Lower lobe of right lung (tissue), 2 donors: ENCODE data around the gene GM2A. TPM values are rescaled to one million over a fixed set of nuclear protein-coding genes. Genes with fewer than 3 reads are reported as not detected.

Source experiments
- ATAC-seq, 2 donors: fragments of 200-7000 bp; cut with Tn5 transposase; one replicate each; pipeline ENCODE4 v1.9.1; 2020 to 2022; ENCODE audit warnings: mild to moderate bottlenecking in 2 of 2, moderate library complexity in 2 of 2
- DNase-seq: peaks from one replicate; pipeline ENCODE4 v3.0.0-alpha.2; 2020
- H3K27ac ChIP-seq: fragments of 200-600 bp; one replicate; pipeline ENCODE4 v1.8.0; 2022
- H3K27me3 ChIP-seq: fragments of 200-600 bp; one replicate; pipeline ENCODE4 v1.8.0; 2022; ENCODE audit warnings: low read depth
- H3K36me3 ChIP-seq: fragments of 200-600 bp; one replicate; pipeline ENCODE4 v1.8.0; 2022; ENCODE audit warnings: mild to moderate bottlenecking
- H3K4me1 ChIP-seq: fragments of 200-600 bp; one replicate; pipeline ENCODE4 v1.8.0; 2022
- H3K4me3 ChIP-seq: fragments of 200-600 bp; one replicate; pipeline ENCODE4 v1.8.0; 2022; ENCODE audit warnings: mild to moderate bottlenecking
- H3K9me3 ChIP-seq: fragments of 200-600 bp; one replicate; pipeline ENCODE4 v1.8.0; 2022
- CTCF ChIP-seq: fragments of 200-600 bp; IDR thresholded peaks from one replicate; pipeline ENCODE4 v1.8.0; 2022; ENCODE audit warnings: antibody characterized with exemption, mild to moderate bottlenecking
- intact Hi-C: fragments of 100-400 bp; cut with DNase I; formaldehyde crosslinking; loops from one replicate; pipeline ENCODE4 v1.11.0; 2022
- total RNA-seq: library from RNA; stranded (reverse); fragmentation: NEBNext Ultra II Directional; extraction: Animal tissue kit (Norgen Biotek cat#: 25700); gene quantifications from one replicate; pipeline ENCODE4 v1.2.1, GENCODE V29; 2021
- donor health status: DM: no; HTN: yes; CAD: no; lungs with severe emphysema.

The GM2A gene
- total RNA-seq, 1 donor from 2014 or later, result 129 TPM

DNA sequence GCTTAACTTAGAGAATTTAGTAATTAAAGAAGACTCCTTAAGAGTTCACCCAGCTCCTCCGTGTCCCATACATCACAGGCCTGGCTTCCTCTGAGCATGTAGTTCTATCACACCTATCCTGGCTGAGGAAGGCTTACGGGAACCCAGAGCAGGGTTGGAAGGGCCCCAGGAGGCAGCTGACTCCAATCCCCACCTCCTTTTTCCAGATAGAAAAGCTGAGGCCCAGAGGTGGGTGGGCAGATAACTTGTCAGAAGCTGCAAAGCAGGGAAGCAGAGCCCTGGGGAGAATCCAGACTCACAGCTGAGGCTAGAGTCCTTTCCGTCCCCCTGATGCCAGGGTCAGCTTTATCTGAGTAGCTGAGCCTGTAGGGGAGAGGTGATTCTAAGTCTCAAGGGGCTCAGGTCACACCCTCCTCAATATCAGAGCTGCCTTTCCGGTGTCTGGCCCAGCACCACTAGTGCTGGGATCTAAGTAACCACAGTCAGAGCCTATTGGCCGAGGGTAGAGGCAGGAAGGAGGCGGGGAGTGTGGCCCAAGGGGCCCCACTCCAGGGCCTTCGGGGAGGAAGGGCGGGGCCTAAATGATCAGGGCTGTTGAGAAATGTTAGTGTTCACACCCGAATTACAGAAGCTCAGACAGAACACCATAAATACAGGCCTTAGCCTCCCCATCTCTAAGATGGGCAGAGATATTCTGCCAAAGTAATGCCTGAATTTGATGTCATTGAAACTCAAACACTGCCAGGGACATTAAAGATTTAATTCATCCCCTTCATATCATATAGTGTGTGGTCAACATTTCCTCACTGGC is 39.0 kb upstream of the GM2A start:
- no peaks in the 10 kb centered on the region for H3K27me3 ChIP-seq
- DNase-seq (peak; percentile 92), ATAC-seq (peak; percentile 96 to 98)
- peaks cover 6% of the 10 kb centered on the region for H3K36me3 ChIP-seq
- H3K4me3 ChIP-seq, result peak overlapping the region; percentile 36
- peak overlapping the region; percentile 91 for H3K27ac ChIP-seq
- H3K9me3 ChIP-seq, result no peaks in the 10 kb centered on the region
- intact Hi-C loops, result no loop called here
- peaks cover 73% of the 10 kb centered on the region for H3K4me1 ChIP-seq
- no peak for TF ChIP-seq CTCF

- intact Hi-C loops, result no loop called here
- H3K4me1 ChIP-seq, result peaks cover 70% of the 10 kb centered on the region
- peak overlapping the region; percentile 36 for H3K4me3 ChIP-seq
- H3K27ac ChIP-seq, result peak overlapping the region; percentile 91
- DNase-seq (no peak), ATAC-seq (peak; percentile 63 to 73)
- no peak for TF ChIP-seq CTCF
- no peaks in the 10 kb centered on the region for H3K27me3 ChIP-seq
- no peaks in the 10 kb centered on the region for H3K9me3 ChIP-seq
- H3K36me3 ChIP-seq, result peaks cover 6% of the 10 kb centered on the region
Measured at GRCh38 chr5:151214614-151215545, 38.1 kb upstream of the GM2A start.

DNA sequence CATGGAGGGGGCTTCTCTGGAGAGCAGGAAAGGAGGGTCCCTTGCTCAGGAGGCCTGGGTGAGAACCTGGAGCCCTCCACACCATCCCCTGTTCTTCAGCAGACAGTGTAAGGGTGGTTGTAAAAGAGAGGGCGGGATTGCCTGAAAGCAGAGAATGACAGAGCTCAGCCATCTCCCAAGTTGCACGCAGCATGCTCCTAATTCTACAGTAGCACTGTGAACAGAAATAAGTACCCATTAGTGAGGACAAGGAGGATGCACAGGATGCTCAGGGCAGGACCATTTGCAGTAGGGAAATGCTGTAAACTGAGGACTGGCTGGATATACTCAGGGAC is 37.5 kb upstream of the GM2A start:
- ATAC-seq (no peak), DNase-seq (no peak)
- Histone ChIP-seq H3K9me3 (no peaks in the 10 kb centered on the region), H3K27ac (peak overlapping the region; percentile 91), H3K4me3 (no peak overlapping the region), H3K4me1 (peaks cover 70% of the 10 kb centered on the region), H3K27me3 (no peaks in the 10 kb centered on the region), H3K36me3 (peaks cover 6% of the 10 kb centered on the region)
- intact Hi-C loops, result no loop called here
- TF ChIP-seq CTCF, result no peak

DNA sequence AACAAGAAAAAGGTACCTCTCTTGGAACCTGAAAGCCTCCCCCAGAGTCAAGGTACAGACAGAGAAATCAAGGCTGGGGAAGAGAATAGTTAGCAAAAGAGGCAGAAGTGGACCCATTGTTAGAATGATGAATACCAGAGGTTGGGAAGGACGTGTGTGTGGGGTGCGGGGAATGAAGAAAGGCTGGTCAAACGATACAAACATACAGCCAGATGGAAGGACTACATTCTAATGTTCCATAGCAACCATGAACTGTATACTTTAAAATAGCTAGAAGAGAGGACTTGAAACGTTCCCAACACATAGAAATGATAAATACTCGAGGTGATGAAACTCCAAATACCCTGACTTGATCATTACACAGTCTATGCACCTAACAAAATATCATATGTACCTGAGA is 36.2 kb upstream of the GM2A start:
- Histone ChIP-seq H3K27me3 (no peaks in the 10 kb centered on the region), H3K4me1 (peaks cover 70% of the 10 kb centered on the region), H3K27ac (no peak overlapping the region), H3K9me3 (no peaks in the 10 kb centered on the region), H3K36me3 (peaks cover 6% of the 10 kb centered on the region), H3K4me3 (no peak overlapping the region)
- ATAC-seq (no peak), DNase-seq (no peak)
- no peak for TF ChIP-seq CTCF
- intact Hi-C loops, result no loop called here

GRCh38 chr5:151218177-151218576 is 34.8 kb upstream of the GM2A start:
- peaks cover 70% of the 10 kb centered on the region for H3K4me1 ChIP-seq

More at GRCh38 chr5:151218177-151218576, 34.8 kb upstream of the GM2A start:
- H3K27me3 ChIP-seq, result no peaks in the 10 kb centered on the region
- H3K4me3 ChIP-seq, result no peak overlapping the region
- no peak for TF ChIP-seq CTCF
- ATAC-seq (no peak), DNase-seq (no peak)
- peaks cover 6% of the 10 kb centered on the region for H3K36me3 ChIP-seq
- no peaks in the 10 kb centered on the region for H3K9me3 ChIP-seq
- H3K27ac ChIP-seq, result no peak overlapping the region
- intact Hi-C loops, result no loop called here
